ENCODE measurements around the gene LRRC3. TPM values are rescaled to one million over a fixed set of nuclear protein-coding genes. Genes with fewer than 3 reads are reported as not detected.

The LRRC3 gene
- total RNA-seq, 2 experiments from 2014 or later = not detected

- Histone ChIP-seq H3K27ac (ENCODE audit: low read depth, low read length, poor library complexity, severe bottlenecking) (no peak overlapping the region), H3K36me3 (ENCODE audit: insufficient read depth, low read length) (no peaks in the 10 kb centered on the region), H2AFZ (ENCODE audit: low read length) (no peak overlapping the region), H3K4me3 (ENCODE audit: low read depth, low read length, poor library complexity, severe bottlenecking) (no peak overlapping the region), H3K9me3 (ENCODE audit: low read length) (no peaks in the 10 kb centered on the region), H4K20me1 (ENCODE audit: insufficient read depth, low read length) (no peaks in the 10 kb centered on the region), H3K4me2 (ENCODE audit: low read length) (no peak overlapping the region), H3K79me2 (ENCODE audit: insufficient read depth, low read depth, low read length) (no peaks in the 10 kb centered on the region), H3K4me1 (ENCODE audit: insufficient read depth, low read length, poor library complexity, severe bottlenecking) (no peaks in the 10 kb centered on the region), H3K9me2 (ENCODE audit: insufficient read depth, low read length) (no peaks in the 10 kb centered on the region)
- TF ChIP-seq EZH2phosphoT487 (IDR thresholded peaks at IDR 0.05; ENCODE audit: borderline replicate concordance, low read depth, low read length) (no peak), CTCF (conservative IDR thresholded peaks at IDR 0.05; ENCODE audit: low read length) (no peak)
- BruUV-seq (replicated peaks) = no TSS peak
- no peak for DNase-seq (ENCODE audit: low spot score)
- intact Hi-C loops (cut with micrococcal nuclease; ENCODE audit: unreplicated experiment) = no loop called here
- ChIA-PET CTCF (ENCODE audit: unreplicated experiment) (no interaction called here), POLR2A (interaction anchor here (0.7 kb wide), 1 partner anchor 716 kb away, joined by 3 read pairs; no protein-coding TSS in a partner anchor)
These were observed 48.4 kb upstream of the LRRC3 start for GRCh38 chr21:44406953-44407352.

DNA sequence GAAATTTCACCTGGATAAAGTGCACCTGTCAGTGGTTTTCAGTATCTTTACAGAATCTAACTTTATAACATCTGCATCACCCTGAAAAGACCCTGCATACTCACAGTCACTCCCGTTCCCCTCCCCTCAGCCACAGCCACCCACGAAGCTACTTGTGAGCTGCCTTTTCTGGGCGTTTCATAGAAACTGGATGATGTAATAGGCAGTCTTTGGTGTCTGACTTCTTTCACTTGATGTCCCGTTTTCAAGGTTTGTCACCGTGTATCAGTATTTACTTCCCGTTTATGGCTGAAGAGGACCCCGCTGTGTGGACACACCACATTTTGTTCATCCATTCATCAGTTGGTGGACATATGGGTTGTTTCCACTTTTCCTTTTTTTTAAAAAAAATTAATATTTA is 47.8 kb upstream of the LRRC3 start:
- intact Hi-C loops (cut with micrococcal nuclease; ENCODE audit: unreplicated experiment) = no loop called here
- CTCF ChIA-PET (ENCODE audit: unreplicated experiment) = no interaction called here

More for the DNA sequence above, 47.8 kb upstream of the LRRC3 start:
- TF ChIP-seq EZH2phosphoT487 (IDR thresholded peaks at IDR 0.05; ENCODE audit: borderline replicate concordance, low read depth, low read length) (no peak), CTCF (conservative IDR thresholded peaks at IDR 0.05; ENCODE audit: low read length) (no peak)
- Histone ChIP-seq H3K9me3 (ENCODE audit: low read length) (no peaks in the 10 kb centered on the region), H2AFZ (ENCODE audit: low read length) (no peak overlapping the region), H3K79me2 (ENCODE audit: insufficient read depth, low read depth, low read length) (no peaks in the 10 kb centered on the region), H4K20me1 (ENCODE audit: insufficient read depth, low read length) (no peaks in the 10 kb centered on the region), H3K9me2 (ENCODE audit: insufficient read depth, low read length) (no peaks in the 10 kb centered on the region), H3K4me2 (ENCODE audit: low read length) (no peak overlapping the region), H3K27ac (ENCODE audit: low read depth, low read length, poor library complexity, severe bottlenecking) (no peak overlapping the region), H3K4me3 (ENCODE audit: low read depth, low read length, poor library complexity, severe bottlenecking) (no peak overlapping the region), H3K36me3 (ENCODE audit: insufficient read depth, low read length) (no peaks in the 10 kb centered on the region), H3K4me1 (ENCODE audit: insufficient read depth, low read length, poor library complexity, severe bottlenecking) (no peaks in the 10 kb centered on the region)
- DNase-seq (ENCODE audit: low spot score) = no peak
- POLR2A ChIA-PET = interaction anchor here (0.7 kb wide), 1 partner anchor 717 kb away, joined by 3 read pairs; no protein-coding TSS in a partner anchor
- BruUV-seq (replicated peaks) = no TSS peak
